BLaER1 treated with 17β-estradiol and CSF1 and Interleukin-3, amounts not matched to agents 10 nM and 100 nM (cell line): ENCODE data around the gene SLX4IP.
A peak's percentile ranks its signal among the peaks of the same experiment; 100 is the strongest.

Source experiments
- H3K27ac ChIP-seq, 11 experiments: shearing (Covaris generic); formaldehyde crosslinking; 2 replicates each; pipeline ENCODE4 v1.8.1; 2022
- H3K27me3 ChIP-seq, 11 experiments: shearing (Covaris generic); formaldehyde crosslinking; 2 replicates each; pipeline ENCODE4 v1.8.1; 2022
- H3K36me3 ChIP-seq, 11 experiments: shearing (Covaris generic); formaldehyde crosslinking; 2 replicates each; pipeline ENCODE4 v1.8.1; 2022
- H3K4me1 ChIP-seq, 10 experiments: shearing (Covaris generic); formaldehyde crosslinking; 2 replicates each; pipeline ENCODE4 v1.8.1; 2022
- H3K4me2 ChIP-seq, 11 experiments: shearing (Covaris generic); formaldehyde crosslinking; 2 replicates each; pipeline ENCODE4 v1.8.1; 2022
- H3K4me3 ChIP-seq, 10 experiments: shearing (Covaris generic); formaldehyde crosslinking; 2 replicates each; pipeline ENCODE4 v1.8.1; 2022
- H3K9ac ChIP-seq, 11 experiments: shearing (Covaris generic); formaldehyde crosslinking; 2 replicates each; pipeline ENCODE4 v1.8.1; 2022
- H3K9me3 ChIP-seq, 11 experiments: shearing (Covaris generic); formaldehyde crosslinking; replicated peaks in 1 of 11; 2 replicates each; pipeline ENCODE4 v1.8.1; 2022
- H4K20me1 ChIP-seq, 11 experiments: shearing (Covaris generic); formaldehyde crosslinking; 2 replicates each; pipeline ENCODE4 v1.8.1; 2022
- Cebpa-rat ChIP-seq, 11 experiments: shearing (Covaris generic); IDR thresholded peaks; 2 replicates each; pipeline ENCODE4 v1.8.1; 2022

SLX4IP gene

GRCh38 chr20:10557685-10558084, 122.6 kb downstream of the SLX4IP start:
- no peak overlapping the region for H3K4me2 ChIP-seq
- peaks cover 4 to 28% (median 14%) of the 10 kb centered on the region in 10 experiments for H3K4me1 ChIP-seq
- no peak overlapping the region for H3K27ac ChIP-seq
- H3K9ac ChIP-seq: no peak overlapping the region
- TF ChIP-seq Cebpa-rat (IDR thresholded peaks at IDR 0.05): no peak
- H3K36me3 ChIP-seq: peaks cover 12 to 37% (median 16%) of the 10 kb centered on the region in 11 experiments; a peak in 21 of 22 replicates
- H3K9me3 ChIP-seq: peaks cover 7 to 13% (median 12%) of the 10 kb centered on the region in 11 experiments; a peak in 16 of 22 replicates
- H3K27me3 ChIP-seq: no peaks in the 10 kb centered on the region
- H3K4me3 ChIP-seq: no peak overlapping the region
- H4K20me1 ChIP-seq: 0 out of 22 replicates have a peak, but pooled peaks cover 0 to 6% (median 0%) of the 10 kb centered on the region in 11 experiments

GRCh38 chr20:10558635-10559187, 123.6 kb downstream of the SLX4IP start:
- H3K27ac ChIP-seq: no peak overlapping the region
- no peak overlapping the region for H3K4me2 ChIP-seq
- H3K4me3 ChIP-seq: no peak overlapping the region
- 0 out of 22 replicates have a peak, but pooled peaks cover 0 to 6% (median 0%) of the 10 kb centered on the region in 11 experiments for H4K20me1 ChIP-seq
- H3K4me1 ChIP-seq: peaks cover 2 to 26% (median 11%) of the 10 kb centered on the region in 10 experiments
- no peak overlapping the region for H3K9ac ChIP-seq
- H3K36me3 ChIP-seq: peaks cover 12 to 37% (median 19%) of the 10 kb centered on the region in 11 experiments; a peak in 21 of 22 replicates
- H3K9me3 ChIP-seq: peaks cover 12 to 23% (median 17%) of the 10 kb centered on the region in 11 experiments; a peak in 19 of 22 replicates
- no peak for TF ChIP-seq Cebpa-rat (IDR thresholded peaks at IDR 0.05)
- H3K27me3 ChIP-seq: no peaks in the 10 kb centered on the region

- Histone ChIP-seq H3K27ac (no peak overlapping the region), H3K9ac (no peak overlapping the region), H3K4me2 (no peak overlapping the region)
Measured at GRCh38 chr20:10559266-10559665, 124.2 kb downstream of the SLX4IP start.

GRCh38 chr20:10560686-10561085, 125.6 kb downstream of the SLX4IP start:
- H3K27me3 ChIP-seq: no peaks in the 10 kb centered on the region
- no peak for TF ChIP-seq Cebpa-rat (IDR thresholded peaks at IDR 0.05)
- H3K4me1 ChIP-seq: peaks cover 5 to 33% (median 19%) of the 10 kb centered on the region in 10 experiments; a peak in 16 of 20 replicates
- H3K4me2 ChIP-seq: no peak overlapping the region
- peaks cover 12 to 37% (median 19%) of the 10 kb centered on the region in 11 experiments; a peak in 21 of 22 replicates for H3K36me3 ChIP-seq
- H3K27ac ChIP-seq: no peak overlapping the region
- peaks cover 12 to 23% (median 17%) of the 10 kb centered on the region in 11 experiments; a peak in 19 of 22 replicates for H3K9me3 ChIP-seq
- no peak overlapping the region for H3K4me3 ChIP-seq
- 0 out of 22 replicates have a peak, but pooled peaks cover 0 to 1% (median 0%) of the 10 kb centered on the region in 11 experiments for H4K20me1 ChIP-seq
- H3K9ac ChIP-seq: no peak overlapping the region

More at GRCh38 chr20:10559266-10559665, 124.2 kb downstream of the SLX4IP start:
- TF ChIP-seq Cebpa-rat (IDR thresholded peaks at IDR 0.05): no peak
- H3K36me3 ChIP-seq: peaks cover 12 to 37% (median 19%) of the 10 kb centered on the region in 11 experiments; a peak in 21 of 22 replicates
- H3K27me3 ChIP-seq: no peaks in the 10 kb centered on the region
- peaks cover 7 to 20% (median 10%) of the 10 kb centered on the region in 10 experiments for H3K4me1 ChIP-seq
- H3K9me3 ChIP-seq: peaks cover 12 to 23% (median 17%) of the 10 kb centered on the region in 11 experiments; a peak in 19 of 22 replicates
- H4K20me1 ChIP-seq: 0 out of 22 replicates have a peak, but pooled peaks cover 0 to 6% (median 0%) of the 10 kb centered on the region in 11 experiments
- no peak overlapping the region for H3K4me3 ChIP-seq

GRCh38 chr20:10561302-10561701, 126.2 kb downstream of the SLX4IP start:
- H3K4me2 ChIP-seq: no peak overlapping the region
- no peak overlapping the region for H3K4me3 ChIP-seq
- peaks cover 12 to 37% (median 19%) of the 10 kb centered on the region in 11 experiments; a peak in 21 of 22 replicates for H3K36me3 ChIP-seq
- no peak overlapping the region for H3K9ac ChIP-seq
- H3K27me3 ChIP-seq: no peaks in the 10 kb centered on the region
- peaks cover 12 to 23% (median 17%) of the 10 kb centered on the region in 11 experiments; a peak in 19 of 22 replicates for H3K9me3 ChIP-seq
- no peaks in the 10 kb centered on the region for H4K20me1 ChIP-seq
- H3K27ac ChIP-seq: no peak overlapping the region
- H3K4me1 ChIP-seq: peaks cover 5 to 39% (median 25%) of the 10 kb centered on the region in 10 experiments; a peak in 16 of 20 replicates
- no peak for TF ChIP-seq Cebpa-rat (IDR thresholded peaks at IDR 0.05)

- Histone ChIP-seq H3K9ac (no peak overlapping the region), H3K4me1 (peaks cover 2 to 44% (median 26%) of the 10 kb centered on the region in 10 experiments; a peak in 16 of 20 replicates), H3K36me3 (peaks cover 12 to 37% (median 28%) of the 10 kb centered on the region in 11 experiments; a peak in 21 of 22 replicates), H3K4me3 (no peak overlapping the region), H4K20me1 (no peaks in the 10 kb centered on the region), H3K4me2 (no peak overlapping the region), H3K27me3 (no peaks in the 10 kb centered on the region), H3K9me3 (peaks cover 12 to 27% (median 19%) of the 10 kb centered on the region in 11 experiments; a peak in 19 of 22 replicates), H3K27ac (no peak overlapping the region)
- no peak for TF ChIP-seq Cebpa-rat (IDR thresholded peaks at IDR 0.05)
Measured at GRCh38 chr20:10562899-10563298, 127.8 kb downstream of the SLX4IP start.

- Histone ChIP-seq H3K27me3 (no peaks in the 10 kb centered on the region), H3K36me3 (peaks cover 12 to 48% (median 26%) of the 10 kb centered on the region in 11 experiments; a peak in 21 of 22 replicates), H3K4me3 (no peak overlapping the region), H3K27ac (0 out of 22 replicates have a peak overlapping the region, but pooled peaks of 1 of the 11 experiments have one; percentile 2), H3K4me2 (peak overlapping the region in 6 of 11 experiments; percentile 11 to 77 (median 55); a peak in 7 of 22 replicates), H4K20me1 (no peaks in the 10 kb centered on the region), H3K9me3 (peaks cover 12 to 27% (median 19%) of the 10 kb centered on the region in 11 experiments; a peak in 19 of 22 replicates), H3K9ac (no peak overlapping the region), H3K4me1 (peaks cover 0 to 44% (median 24%) of the 10 kb centered on the region in 10 experiments; a peak in 15 of 20 replicates)
- no peak for TF ChIP-seq Cebpa-rat (IDR thresholded peaks at IDR 0.05)
Measured at GRCh38 chr20:10563935-10564492, 128.9 kb downstream of the SLX4IP start.

GRCh38 chr20:10565191-10565921, 130.3 kb downstream of the SLX4IP start:
- Histone ChIP-seq H3K9ac (peak overlapping the region in 3 of 11 experiments; percentile 16 to 33 (median 25); a peak in 3 of 22 replicates), H4K20me1 (no peaks in the 10 kb centered on the region), H3K36me3 (peaks cover 15 to 50% (median 27%) of the 10 kb centered on the region in 11 experiments; a peak in 21 of 22 replicates), H3K9me3 (peaks cover 12 to 27% (median 19%) of the 10 kb centered on the region in 11 experiments; a peak in 19 of 22 replicates), H3K27me3 (no peaks in the 10 kb centered on the region), H3K4me1 (peaks cover 0 to 44% (median 24%) of the 10 kb centered on the region in 10 experiments; a peak in 15 of 20 replicates), H3K4me3 (no peak overlapping the region), H3K27ac (peak overlapping the region in 5 of 11 experiments; percentile 34 to 70 (median 46); a peak in 8 of 22 replicates), H3K4me2 (peak overlapping the region in 8 of 11 experiments; percentile 10 to 77 (median 66); a peak in 13 of 22 replicates)
- peak in 1 of 11 experiments; percentile 32; a peak in 1 of 22 replicates for TF ChIP-seq Cebpa-rat (IDR thresholded peaks at IDR 0.05)
